Measurements from ENCODE around the gene TMEM43. TPM values are rescaled to one million over a fixed set of nuclear protein-coding genes. Genes with fewer than 3 reads are reported as not detected.

The TMEM43 gene
- total and polyA plus RNA-seq, 2 of the 13 experiments (the other 11 are each of a cell fraction or from before 2014, with no cell fraction given): 48.9 to 50.5 TPM

GRCh38 chr3:14124223-14124614 lies 633 bp upstream of the TMEM43 start (continued):
- TF ChIP-seq ZNF710 (CRISPR knock-in tag; IDR thresholded peaks at IDR 0.05; ENCODE audit: borderline replicate concordance) (no peak), SIN3A (IDR thresholded peaks at IDR 0.05; ENCODE audit: borderline replicate concordance, low read depth, low read length) (peak; percentile 83), CEBPZ (IDR thresholded peaks at IDR 0.05; ENCODE audit: low read length) (no peak), ATF3 (CRISPR knock-in tag; IDR thresholded peaks at IDR 0.05) (peak; percentile 18; the same call in 1 of the 2 replicates), ZBED4 (CRISPR knock-in tag; IDR thresholded peaks at IDR 0.05; ENCODE audit: borderline replicate concordance) (no peak), ZNF44 (CRISPR knock-in tag; IDR thresholded peaks at IDR 0.05) (0 out of 2 replicates have a peak, but pooled peaks have one; percentile 1), ZNF362 (CRISPR knock-in tag; IDR thresholded peaks at IDR 0.05; ENCODE audit: borderline replicate concordance) (0 out of 2 replicates have a peak, but pooled peaks have one; percentile 19), ESRRA (CRISPR knock-in tag; IDR thresholded peaks at IDR 0.05; ENCODE audit: low read depth) (peak; percentile 50; the same call in 1 of the 2 replicates), SATB2 (CRISPR knock-in tag; IDR thresholded peaks at IDR 0.05) (no peak; the same call in 1 of the 2 replicates), ZFP41 (CRISPR knock-in tag; IDR thresholded peaks at IDR 0.05; ENCODE audit: borderline replicate concordance) (no peak), GLMP (CRISPR knock-in tag; IDR thresholded peaks at IDR 0.05; ENCODE audit: borderline replicate concordance) (0 out of 2 replicates have a peak, but pooled peaks have one; percentile 47), ZNF207 (IDR thresholded peaks at IDR 0.05; ENCODE audit: borderline replicate concordance) (no peak), ZNF720 (CRISPR knock-in tag; IDR thresholded peaks at IDR 0.05) (no peak), NR2F6 (IDR thresholded peaks at IDR 0.05) (peak; percentile 46; the same call in 1 of the 2 replicates), NR2F6 (CRISPR knock-in tag; IDR thresholded peaks at IDR 0.05) (peak; percentile 51), ZNF839 (CRISPR knock-in tag; IDR thresholded peaks at IDR 0.05; ENCODE audit: borderline replicate concordance) (no peak), AHR (CRISPR knock-in tag; IDR thresholded peaks at IDR 0.05) (no peak), ZNF17 (CRISPR knock-in tag; IDR thresholded peaks at IDR 0.05) (no peak), ZNF124 (CRISPR knock-in tag; IDR thresholded peaks at IDR 0.05) (no peak)
